ENCODE data around the gene WASF2. TPM values are rescaled to one million over a fixed set of nuclear protein-coding genes. Genes with fewer than 3 reads are reported as not detected.

Gene WASF2
- total RNA-seq, 2 donors from 2014 or later = 60.1 to 83.7 TPM

GRCh38 chr1:27445177-27445936, 44.6 kb downstream of the WASF2 start:
- ATAC-seq (ENCODE audit: insufficient number of reproducible peaks, low FRiP score, low read depth) = no peak
- H3K9me3 ChIP-seq = no peaks in the 10 kb centered on the region
- H3K27ac ChIP-seq = no peak overlapping the region
- TF ChIP-seq CTCF (IDR thresholded peaks at IDR 0.05) = no peak
- peaks cover 9% of the 10 kb centered on the region for H3K36me3 ChIP-seq
- H3K4me3 ChIP-seq = no peak overlapping the region
- H3K27me3 ChIP-seq (replicated peaks; ENCODE audit: insufficient read depth) = no peaks in the 10 kb centered on the region
- DNase-seq (ENCODE audit: low spot score) = no peak
- H3K4me1 ChIP-seq (ENCODE audit: control insufficient read depth in 1 of 2, low read depth in 2 of 2) = peaks cover 3 to 18% of the 10 kb centered on the region in 2 donors

- no peaks in the 10 kb centered on the region for H3K27me3 ChIP-seq (replicated peaks; ENCODE audit: insufficient read depth)
- H3K4me3 ChIP-seq = no peak overlapping the region
- peaks cover 9% of the 10 kb centered on the region for H3K36me3 ChIP-seq
- DNase-seq (ENCODE audit: low spot score) = no peak
- no peaks in the 10 kb centered on the region for H3K9me3 ChIP-seq
- ATAC-seq (ENCODE audit: insufficient number of reproducible peaks, low FRiP score, low read depth) = no peak
- H3K27ac ChIP-seq = no peak overlapping the region
- peaks cover 3 to 18% of the 10 kb centered on the region in 2 donors for H3K4me1 ChIP-seq (ENCODE audit: control insufficient read depth in 1 of 2, low read depth in 2 of 2)
- no peak for TF ChIP-seq CTCF (IDR thresholded peaks at IDR 0.05)
Observed at GRCh38 chr1:27444632-27445031, 45.3 kb downstream of the WASF2 start.

GRCh38 chr1:27439150-27439549, 50.8 kb downstream of the WASF2 start:
- Histone ChIP-seq H3K36me3 (peaks cover 5% of the 10 kb centered on the region), H3K9me3 (no peaks in the 10 kb centered on the region), H3K27ac (no peak overlapping the region), H3K27me3 (replicated peaks; ENCODE audit: insufficient read depth) (no peaks in the 10 kb centered on the region), H3K4me1 (ENCODE audit: control insufficient read depth in 1 of 2, low read depth in 2 of 2) (peaks cover 44 to 50% of the 10 kb centered on the region in 2 donors), H3K4me3 (no peak overlapping the region)
- ATAC-seq (ENCODE audit: insufficient number of reproducible peaks, low FRiP score, low read depth) (no peak), DNase-seq (ENCODE audit: low spot score) (no peak)
- TF ChIP-seq CTCF (IDR thresholded peaks at IDR 0.05) = no peak

GRCh38 chr1:27438621-27439061, 51.3 kb downstream of the WASF2 start:
- Histone ChIP-seq H3K4me1 (ENCODE audit: control insufficient read depth in 1 of 2, low read depth in 2 of 2) (peaks cover 49 to 55% of the 10 kb centered on the region in 2 donors), H3K9me3 (no peaks in the 10 kb centered on the region), H3K27ac (no peak overlapping the region), H3K36me3 (peaks cover 5% of the 10 kb centered on the region), H3K27me3 (replicated peaks; ENCODE audit: insufficient read depth) (no peaks in the 10 kb centered on the region), H3K4me3 (no peak overlapping the region)
- TF ChIP-seq CTCF (IDR thresholded peaks at IDR 0.05) = no peak
- no peak for ATAC-seq (ENCODE audit: insufficient number of reproducible peaks, low FRiP score, low read depth)
- no peak for DNase-seq (ENCODE audit: low spot score)

- H3K9me3 ChIP-seq = no peaks in the 10 kb centered on the region
- H3K36me3 ChIP-seq = peaks cover 5% of the 10 kb centered on the region
- H3K27me3 ChIP-seq (replicated peaks; ENCODE audit: insufficient read depth) = no peaks in the 10 kb centered on the region
- DNase-seq (ENCODE audit: low spot score) (no peak), ATAC-seq (ENCODE audit: insufficient number of reproducible peaks, low FRiP score, low read depth) (peak; percentile 50)
- peak overlapping the region; percentile 50 for H3K4me3 ChIP-seq
- H3K4me1 ChIP-seq (ENCODE audit: control insufficient read depth in 1 of 2, low read depth in 2 of 2) = peaks cover 60 to 73% of the 10 kb centered on the region in 2 donors
- TF ChIP-seq CTCF (IDR thresholded peaks at IDR 0.05) = no peak
- peak overlapping the region; percentile 66 to 80 for H3K27ac ChIP-seq
Observed at GRCh38 chr1:27436204-27437159, 53.5 kb downstream of the WASF2 start.
